Hindlimb muscle (tissue), 1 donor: ENCODE measurements around the gene ERO1B. TPM values are rescaled to one million over a fixed set of nuclear protein-coding genes. Genes with fewer than 3 reads are reported as not detected.
"Not testable (repeated sequence)": the region's sequence is repeated elsewhere in the genome, so short reads cannot be mapped to it uniquely, and the experiment has no call there.

Experiments
- DNase-seq: peaks from one replicate; pipeline ENCODE4 v3.0.0-alpha.2; 2013
- polyA plus RNA-seq: library from polyadenylated mRNA; unstranded; fragments of 120-200 nt; gene quantifications from one replicate; pipeline ENCODE4 v1.2.1, GENCODE V29; 2013; ENCODE audit not compliant: insufficient read length

The ERO1B gene
- polyA plus RNA-seq = 2.6 TPM

GRCh38 chr1:236281654-236282424 lies at the start of gene ERO1B:
ERO1B (minus strand) TSS chr1:236281958; CDS start chr1:236281783, 175 bp downstream.
- DNase-seq = peak; percentile 98

- not testable (repeated sequence) for DNase-seq
Measured at GRCh38 chr1:236331412-236331811, 49.7 kb upstream of the ERO1B start.

GRCh38 chr1:236326432-236326831 lies 44.7 kb upstream of the ERO1B start:
- no peak for DNase-seq

GRCh38 chr1:236325567-236325966 lies 43.8 kb upstream of the ERO1B start:
- no peak for DNase-seq

GRCh38 chr1:236323819-236324411 lies 42.2 kb upstream of the ERO1B start:
- DNase-seq = no peak

GRCh38 chr1:236322566-236323409 lies 41.0 kb upstream of the ERO1B start:
- no peak for DNase-seq

GRCh38 chr1:236321101-236321500 lies 39.3 kb upstream of the ERO1B start:
- DNase-seq = no peak

- no peak for DNase-seq
Measured at GRCh38 chr1:236320671-236321070, 38.9 kb upstream of the ERO1B start.

GRCh38 chr1:236320214-236320613 lies 38.5 kb upstream of the ERO1B start:
- DNase-seq = no peak

- DNase-seq = no peak
Measured at GRCh38 chr1:236316437-236316836, 34.7 kb upstream of the ERO1B start.

- no peak for DNase-seq
Measured at GRCh38 chr1:236315518-236315917, 33.8 kb upstream of the ERO1B start.

GRCh38 chr1:236315092-236315491 lies 33.3 kb upstream of the ERO1B start:
- DNase-seq = no peak

- DNase-seq = not testable (repeated sequence)
Measured at GRCh38 chr1:236314050-236314449, 32.3 kb upstream of the ERO1B start.

- no peak for DNase-seq
Measured at GRCh38 chr1:236313427-236313826, 31.7 kb upstream of the ERO1B start.

- DNase-seq = no peak
Measured at GRCh38 chr1:236311040-236311439, 29.3 kb upstream of the ERO1B start.

- no peak for DNase-seq
Measured at GRCh38 chr1:236308827-236309226, 27.1 kb upstream of the ERO1B start.

- DNase-seq = no peak
Measured at GRCh38 chr1:236307435-236307834, 25.7 kb upstream of the ERO1B start.

- DNase-seq = no peak
Measured at GRCh38 chr1:236304682-236305081, 22.9 kb upstream of the ERO1B start.

GRCh38 chr1:236303675-236304074 lies 21.9 kb upstream of the ERO1B start:
- DNase-seq = no peak

- no peak for DNase-seq
Measured at GRCh38 chr1:236302941-236303340, 21.2 kb upstream of the ERO1B start.

GRCh38 chr1:236301958-236302335 lies 20.2 kb upstream of the ERO1B start:
- no peak for DNase-seq

- no peak for DNase-seq
Measured at GRCh38 chr1:236301080-236301957, 19.6 kb upstream of the ERO1B start.
